HG03095 (cell line): ENCODE data around the gene BTG2.

ENCODE experiments used
- ATAC-seq: cut with Tn5 transposase; IDR thresholded peaks from one replicate; pipeline ENCODE4 v1.9.1; 2021; ENCODE audit warnings: moderate library complexity; ENCODE audit not compliant: unreplicated experiment

The BTG2 gene

DNA sequence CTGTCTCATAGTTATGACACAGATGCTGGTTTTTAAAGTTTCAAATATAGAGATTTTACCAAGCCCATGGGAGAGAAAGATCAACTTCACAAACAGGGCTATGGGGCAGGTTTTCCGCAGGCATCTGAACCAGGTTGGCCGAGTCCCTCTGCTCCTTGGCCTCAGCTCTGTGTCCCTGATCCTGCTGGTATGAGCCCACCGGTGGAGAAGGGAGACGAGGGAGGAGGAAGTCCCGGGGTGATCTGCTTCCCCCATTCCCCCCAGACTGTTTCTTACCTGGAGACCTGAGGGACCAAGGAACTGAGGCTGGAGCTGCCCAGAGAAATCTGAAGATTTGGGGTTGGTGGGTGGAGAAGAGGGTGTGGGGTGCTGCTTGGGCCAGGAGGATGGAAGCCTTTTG, 28.9 kb upstream of the BTG2 start:
- ATAC-seq = no peak

GRCh38 chr1:203276916-203277545, 28.3 kb upstream of the BTG2 start:
- ATAC-seq = no peak

DNA sequence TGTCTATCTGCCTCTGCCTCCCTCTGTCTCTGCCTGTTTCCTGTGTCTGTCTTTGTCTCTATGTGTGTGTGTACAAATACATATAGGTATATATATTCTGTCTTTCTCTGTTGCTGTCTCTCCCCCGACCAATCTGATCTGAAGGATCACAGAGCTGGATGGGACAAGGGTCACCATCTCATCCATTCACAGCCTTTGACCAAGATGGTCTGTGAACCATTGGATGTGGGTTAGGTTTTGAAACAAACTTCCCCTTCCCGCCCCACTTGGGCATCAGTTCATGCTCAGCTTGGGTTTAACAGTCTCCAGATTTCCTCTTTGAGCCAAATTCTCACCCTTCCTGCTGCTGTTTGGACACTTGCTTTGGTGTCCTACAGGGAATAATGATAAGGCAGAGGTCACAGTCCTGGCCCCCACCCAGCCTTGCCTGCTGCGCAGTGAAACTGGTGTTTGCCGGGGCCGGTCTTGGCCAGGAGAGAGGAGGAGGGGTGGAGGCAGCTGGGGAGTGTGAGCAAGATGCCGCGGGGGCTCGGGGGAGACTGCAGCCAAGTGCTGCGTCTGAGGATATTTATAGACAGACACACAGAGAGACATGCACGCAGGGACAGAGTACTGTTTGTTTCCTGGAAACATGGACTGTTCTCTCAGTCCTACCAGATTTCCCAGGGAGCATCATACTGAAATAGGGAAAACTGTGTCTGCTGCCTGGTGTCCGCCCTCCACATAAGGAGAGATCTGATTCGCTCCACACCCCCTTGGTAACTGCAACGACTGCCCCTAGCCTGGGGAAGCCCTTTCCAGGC, 27.0 kb upstream of the BTG2 start:
- no peak for ATAC-seq

GRCh38 chr1:203278885-203279406, 26.4 kb upstream of the BTG2 start:
- ATAC-seq = no peak

GRCh38 chr1:203280061-203280460, 25.3 kb upstream of the BTG2 start:
- no peak for ATAC-seq

DNA sequence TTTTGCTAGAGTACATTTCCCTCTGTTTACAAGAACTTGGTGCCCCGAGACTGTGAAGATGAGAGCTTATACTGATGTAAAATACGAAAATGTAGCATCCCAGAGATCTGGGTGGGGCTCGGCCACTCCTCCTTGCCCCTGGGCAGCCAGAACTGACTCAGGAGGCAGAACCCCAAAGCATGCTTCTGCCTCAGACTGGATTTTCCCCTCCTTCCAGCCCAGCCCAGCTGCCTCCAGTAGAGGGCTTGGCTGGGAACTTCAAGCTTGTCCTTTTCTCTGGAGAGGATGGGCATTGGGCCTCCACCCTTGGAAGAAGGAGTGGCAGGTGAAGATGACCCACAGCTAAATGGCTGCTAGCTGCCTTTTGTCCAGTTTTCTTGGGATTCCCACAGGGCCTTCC, 24.3 kb upstream of the BTG2 start:
- ATAC-seq = no peak

GRCh38 chr1:203281851-203282661, 23.3 kb upstream of the BTG2 start:
- ATAC-seq = no peak

DNA sequence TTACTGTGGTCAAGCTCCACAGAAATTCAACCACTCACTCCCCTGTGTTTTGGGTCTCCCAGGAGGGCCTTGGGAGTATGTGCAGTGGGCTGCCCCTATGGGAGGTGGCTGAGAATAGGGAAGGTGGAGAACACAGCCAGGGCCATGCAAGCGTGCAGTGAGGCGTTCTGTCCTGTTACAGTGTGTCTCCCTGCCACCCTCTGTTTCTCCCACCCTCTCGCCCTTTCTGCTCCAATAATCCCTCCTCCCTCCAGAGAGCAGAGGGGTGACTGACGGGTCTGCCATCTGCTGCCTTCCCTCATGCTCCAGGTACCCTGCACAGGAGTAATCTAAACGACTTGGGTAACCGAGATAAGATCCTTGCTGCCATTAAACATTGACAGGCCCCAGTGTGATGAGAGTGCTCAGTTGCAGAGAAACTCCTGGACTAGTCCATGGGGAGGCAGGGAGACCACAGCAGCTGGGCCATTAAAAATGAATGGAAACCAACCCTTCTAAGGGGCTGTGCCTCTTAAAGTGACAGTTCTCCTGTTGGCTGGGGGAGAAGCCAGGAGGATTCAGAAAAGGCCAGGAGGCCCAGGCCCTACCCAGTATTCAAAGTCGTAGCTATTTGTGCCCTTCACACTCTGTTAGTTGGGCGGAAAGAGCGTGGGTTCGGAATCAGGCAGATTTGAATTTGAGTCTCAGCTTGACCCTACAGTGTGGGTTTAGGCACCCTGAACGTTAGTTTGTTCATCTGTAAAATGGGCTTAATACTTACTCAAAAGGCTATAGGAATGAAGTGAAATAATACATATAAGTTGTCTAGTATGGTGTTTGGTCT, 22.4 kb upstream of the BTG2 start:
- ATAC-seq = no peak

GRCh38 chr1:203283597-203283996, 21.7 kb upstream of the BTG2 start:
- ATAC-seq = no peak

- ATAC-seq = no peak
These were observed 20.8 kb upstream of the BTG2 start for GRCh38 chr1:203284411-203285123.

GRCh38 chr1:203286161-203286984, 18.9 kb upstream of the BTG2 start:
- ATAC-seq = no peak

GRCh38 chr1:203287109-203287893, 18.0 kb upstream of the BTG2 start:
- ATAC-seq = peak; percentile 41

GRCh38 chr1:203287898-203288297, 17.4 kb upstream of the BTG2 start:
- no peak for ATAC-seq

- ATAC-seq = no peak
These were observed 16.9 kb upstream of the BTG2 start for GRCh38 chr1:203288400-203288799.

DNA sequence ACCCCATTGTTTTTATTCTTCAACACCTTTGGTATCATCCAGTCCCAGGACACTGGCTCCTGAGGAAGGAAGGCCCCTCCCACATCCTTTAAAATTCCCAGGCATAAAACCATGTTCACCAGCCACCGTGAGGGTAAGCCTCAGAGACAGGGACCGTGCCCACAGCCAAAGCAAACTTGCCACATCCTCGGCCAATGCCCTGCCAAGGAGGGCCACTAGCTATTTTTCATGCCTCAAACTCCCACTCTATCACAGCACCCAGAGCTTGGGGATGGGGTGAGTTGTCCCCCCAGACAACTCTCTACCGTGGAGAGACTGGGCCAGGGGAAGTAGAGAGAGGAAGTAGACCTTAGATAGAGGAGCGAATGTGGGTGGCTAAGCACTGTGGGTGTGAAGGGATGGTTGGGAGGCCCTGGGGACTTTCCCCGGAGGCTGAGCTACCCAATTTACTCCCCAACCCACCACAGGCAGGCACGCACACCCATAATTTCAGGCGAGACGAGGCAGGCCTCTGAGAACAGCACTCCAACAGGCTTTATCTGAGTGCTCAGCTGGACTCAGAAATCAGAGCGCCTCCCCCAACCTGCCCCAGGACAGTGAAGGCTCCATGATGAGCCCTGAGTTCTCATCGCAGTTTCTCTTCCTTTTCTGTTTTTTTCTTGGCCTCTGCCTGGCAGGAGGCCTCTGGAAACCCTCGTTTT, 15.9 kb upstream of the BTG2 start:
- peak; percentile 57 for ATAC-seq

- ATAC-seq = no peak
These were observed 15.4 kb upstream of the BTG2 start for GRCh38 chr1:203289982-203290260.

GRCh38 chr1:203290261-203291089, 14.8 kb upstream of the BTG2 start:
- peak; percentile 39 for ATAC-seq
